KMS-11 (cell line): ENCODE data around the gene CACNA2D1.

ENCODE experiments used
- H2AFZ ChIP-seq: fragments of 200-600 bp; sonication (generic); 2 replicates; pipeline ENCODE4 v1.6.1; 2016; ENCODE audit warnings: antibody characterized with exemption, mixed run types, low read depth
- H3K27ac ChIP-seq: fragments of 200-600 bp; sonication (generic); 2 replicates; pipeline ENCODE4 v1.6.1; 2016; ENCODE audit warnings: mild to moderate bottlenecking, mixed run types
- H3K27me3 ChIP-seq: fragments of 200-600 bp; sonication (generic); 2 replicates; pipeline ENCODE4 v1.6.1; 2017; ENCODE audit warnings: mild to moderate bottlenecking, low read depth, mixed run types, moderate library complexity; ENCODE audit not compliant: insufficient read depth
- H3K36me3 ChIP-seq: fragments of 200-600 bp; sonication (generic); 2 replicates; pipeline ENCODE4 v1.6.1; 2017; ENCODE audit warnings: mild to moderate bottlenecking, mixed run types; ENCODE audit not compliant: insufficient read depth
- H3K4me1 ChIP-seq: fragments of 200-600 bp; sonication (generic); 2 replicates; pipeline ENCODE4 v1.6.1; 2016; ENCODE audit warnings: mild to moderate bottlenecking, low read depth, mixed run types; ENCODE audit not compliant: poor library complexity, severe bottlenecking
- H3K4me2 ChIP-seq: fragments of 200-600 bp; sonication (generic); 2 replicates; pipeline ENCODE4 v1.7.0; 2016; ENCODE audit warnings: mild to moderate bottlenecking, mixed run types
- H3K4me3 ChIP-seq: fragments of 200-600 bp; sonication (generic); IDR thresholded peaks from 2 replicates; pipeline ENCODE4 v1.6.1; 2017; ENCODE audit warnings: low read depth, low read length, mixed read lengths; ENCODE audit not compliant: insufficient read depth
- H3K79me2 ChIP-seq: fragments of 200-600 bp; sonication (generic); 2 replicates; pipeline ENCODE4 v1.6.1; 2016; ENCODE audit warnings: low read depth, mixed run types; ENCODE audit not compliant: insufficient read depth
- H3K9ac ChIP-seq: fragments of 200-600 bp; sonication (generic); 2 replicates; pipeline ENCODE4 v1.6.1; 2016; ENCODE audit warnings: mild to moderate bottlenecking, mixed run types
- H4K20me1 ChIP-seq: fragments of 200-600 bp; sonication (generic); 2 replicates; pipeline ENCODE4 v1.6.1; 2016; ENCODE audit warnings: mild to moderate bottlenecking, mixed run types; ENCODE audit not compliant: insufficient read depth
- CTCF ChIP-seq: fragments of 200-600 bp; sonication (generic); conservative IDR thresholded peaks from 2 replicates; pipeline ENCODE4 v1.6.1; 2017; ENCODE audit warnings: low read depth, mild to moderate bottlenecking, antibody characterized with exemption, low read length, moderate library complexity, mixed read lengths

CACNA2D1 gene

GRCh38 chr7:82446897-82447296 lies 3.3 kb upstream of the CACNA2D1 start:
- Histone ChIP-seq H3K4me2 (no peak overlapping the region), H3K27me3 (no peaks in the 10 kb centered on the region; the same call in 1 of the 2 replicates), H3K79me2 (no peaks in the 10 kb centered on the region), H3K27ac (no peak overlapping the region), H3K4me3 (no peak overlapping the region), H3K4me1 (peaks cover 11% of the 10 kb centered on the region), H4K20me1 (no peaks in the 10 kb centered on the region), H3K9ac (no peak overlapping the region), H2AFZ (no peak overlapping the region), H3K36me3 (no peaks in the 10 kb centered on the region)
- no peak for TF ChIP-seq CTCF

- H4K20me1 ChIP-seq, result no peaks in the 10 kb centered on the region
- no peak overlapping the region for H3K4me2 ChIP-seq
- no peak overlapping the region for H3K4me3 ChIP-seq
- H3K4me1 ChIP-seq, result peaks cover 22% of the 10 kb centered on the region
- H3K9ac ChIP-seq, result no peak overlapping the region
- no peak overlapping the region for H2AFZ ChIP-seq
- no peak for TF ChIP-seq CTCF
- no peaks in the 10 kb centered on the region; the same call in none of the 2 replicates for H3K27me3 ChIP-seq
- H3K27ac ChIP-seq, result no peak overlapping the region
- H3K79me2 ChIP-seq, result peaks cover 5% of the 10 kb centered on the region; the same call in 1 of the 2 replicates
- H3K36me3 ChIP-seq, result no peaks in the 10 kb centered on the region
These were observed 1.7 kb upstream of the CACNA2D1 start for GRCh38 chr7:82445271-82445670.

- peak overlapping the region; percentile 94 for H2AFZ ChIP-seq
- no peaks in the 10 kb centered on the region for H3K36me3 ChIP-seq
- peaks cover 31% of the 10 kb centered on the region for H3K4me1 ChIP-seq
- H3K27me3 ChIP-seq, result no peaks in the 10 kb centered on the region; the same call in none of the 2 replicates
- H3K9ac ChIP-seq, result peak overlapping the region; percentile 33; the same call in 1 of the 2 replicates
- no peak for TF ChIP-seq CTCF
- peaks cover 5% of the 10 kb centered on the region; the same call in 1 of the 2 replicates for H3K79me2 ChIP-seq
- H4K20me1 ChIP-seq, result no peaks in the 10 kb centered on the region
- peak overlapping the region; percentile 83 for H3K4me2 ChIP-seq
- peak overlapping the region; percentile 7; the same call in 1 of the 2 replicates for H3K27ac ChIP-seq
- no peak overlapping the region for H3K4me3 ChIP-seq
These were observed 788 bp upstream of the CACNA2D1 start for GRCh38 chr7:82444220-82444909.

GRCh38 chr7:82443036-82443546 lies 486 bp downstream of the CACNA2D1 start:
- Histone ChIP-seq H3K4me2 (peak overlapping the region; percentile 60), H3K27ac (peak overlapping the region; percentile 65), H3K9ac (peak overlapping the region; percentile 80), H2AFZ (peak overlapping the region; percentile 94), H3K79me2 (peaks cover 5% of the 10 kb centered on the region; the same call in 1 of the 2 replicates), H3K4me1 (peaks cover 31% of the 10 kb centered on the region), H4K20me1 (no peaks in the 10 kb centered on the region), H3K4me3 (peak overlapping the region; percentile 62), H3K27me3 (no peaks in the 10 kb centered on the region; the same call in none of the 2 replicates), H3K36me3 (no peaks in the 10 kb centered on the region)
- no peak for TF ChIP-seq CTCF
